K562 (cell line): ENCODE measurements around the gene DAP.

Experiments
- CHCHD3 ChIP-seq: fragments of 250-450 bp; sonication (Bioruptor Pico); IDR thresholded peaks from 2 replicates; pipeline ENCODE4 v2.1.2; 2022; ENCODE audit warnings: mild to moderate bottlenecking
- CREM ChIP-seq: IDR thresholded peaks from 2 replicates; pipeline ENCODE4 v1.6.1; 2014; ENCODE audit warnings: antibody characterized with exemption, low read depth
- EZH2 ChIP-seq: IDR thresholded peaks from 2 replicates; pipeline ENCODE4 v1.6.1; 2012; ENCODE audit warnings: low read depth, mild to moderate bottlenecking, inconsistent platforms, low read length, borderline replicate concordance
- KDM4B ChIP-seq, 2 experiments: fragments of 450-650 bp in 1 of 2; sonication (generic) in 1 of 2; IDR thresholded peaks; 2 replicates each; pipeline ENCODE4 v1.6.1; 2016 to 2017; ENCODE audit warnings: borderline replicate concordance in 2 of 2, antibody characterized with exemption in 1 of 2, low read depth in 1 of 2, mild to moderate bottlenecking in 1 of 2
- MYBL2 ChIP-seq, 2 experiments: fragments of 450-650 bp in 1 of 2; sonication (generic) in 1 of 2; formaldehyde crosslinking in 1 of 2; IDR thresholded peaks; 2 replicates each; pipeline versions ENCODE4 v1.6.1 to v1.8.1; 2017 to 2022; ENCODE audit warnings: borderline replicate concordance in 1 of 2, inconsistent platforms in 1 of 2, low read depth in 1 of 2, mild to moderate bottlenecking in 1 of 2, missing genetic modification reagents in 1 of 2, moderate library complexity in 1 of 2
- NFE2L1 ChIP-seq: fragments of 450-650 bp; IDR thresholded peaks from 2 replicates; pipeline ENCODE4 v1.6.1; 2016; ENCODE audit warnings: missing genetic modification characterization, low read depth, mild to moderate bottlenecking, missing compliant biosample characterization, moderate library complexity, borderline replicate concordance
- POLR2A ChIP-seq: fragments of 450-650 bp; conservative IDR thresholded peaks from 2 replicates; pipeline ENCODE4 v1.6.1; 2016
- PYGO2 ChIP-seq: fragments of 450-650 bp; IDR thresholded peaks from 2 replicates; pipeline ENCODE4 v1.6.1; 2016; ENCODE audit warnings: mild to moderate bottlenecking, missing genetic modification characterization, moderate library complexity, missing compliant biosample characterization

DNA sequence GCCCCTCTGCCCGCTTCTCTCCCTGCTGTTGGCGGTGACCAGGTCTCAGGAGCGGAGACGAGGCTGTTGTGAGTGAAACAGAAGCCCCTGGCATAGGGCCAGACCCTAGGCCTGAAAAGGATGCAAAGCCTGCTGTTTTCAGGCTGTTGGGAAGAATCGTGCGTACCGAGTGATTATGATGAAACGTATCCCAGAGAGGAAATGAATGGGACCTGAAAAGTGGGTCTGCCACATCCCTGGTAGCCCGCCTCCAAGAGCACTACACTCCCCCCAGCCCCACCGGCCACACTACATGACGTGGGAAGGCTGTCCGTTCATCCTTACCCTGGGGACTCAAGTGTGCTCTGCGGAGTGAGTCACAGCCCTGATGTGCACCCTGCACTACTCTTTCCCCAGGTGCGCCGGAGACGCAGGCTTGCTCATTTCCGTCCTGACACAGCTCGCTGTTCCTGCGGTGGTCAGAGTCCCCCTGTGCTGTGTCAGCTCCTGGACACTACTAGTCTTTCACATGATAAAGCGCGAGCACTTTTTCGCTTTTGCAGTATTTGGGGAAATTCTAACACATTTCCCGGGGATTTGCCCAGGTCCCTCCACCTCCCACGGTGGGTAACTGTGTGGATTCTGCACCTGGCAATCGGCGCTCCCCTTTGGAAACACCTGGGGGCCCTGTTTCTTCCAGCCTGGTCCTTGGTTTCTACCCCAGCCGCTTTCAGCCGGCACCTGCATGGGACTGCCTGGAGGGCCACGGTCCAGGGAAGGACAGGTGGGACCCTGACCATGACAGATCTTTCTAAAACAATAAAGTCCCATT, 105.7 kb downstream of the DAP start:
- TF ChIP-seq EZH2 (no peak), KDM4B (IDR thresholded peaks at IDR 0.05; ENCODE audit: borderline replicate concordance in 2 of 2, low read depth in 1 of 2) (no peak), CREM (no peak), NFE2L1 (tag) (no peak), CHCHD3 (CRISPR knock-in tag) (no peak), PYGO2 (tag) (no peak), POLR2A (no peak), MYBL2 (IDR thresholded peaks at IDR 0.05; ENCODE audit: low read depth) (no peak), MYBL2 (CRISPR knock-in tag; IDR thresholded peaks at IDR 0.05; ENCODE audit: borderline replicate concordance) (no peak)
